Activated CD8-positive, alpha-beta T cell treated with anti-CD3 and anti-CD28 coated beads for 36 hours (primary cell): ENCODE measurements around the gene TCHH. TPM values are rescaled to one million over a fixed set of nuclear protein-coding genes. Genes with fewer than 3 reads are reported as not detected.

Experiments used
- ATAC-seq: fragments of 200-7000 bp; cut with Tn5 transposase; one replicate; pipeline ENCODE4 v1.10.0; 2021; ENCODE audit warnings: mild to moderate bottlenecking, moderate library complexity
- CTCF ChIA-PET: fragments of 350-600 bp; sonication (Branson Sonifier 250); formaldehyde crosslinking; loops from one replicate; lab custom pipeline; 2021; ENCODE audit warnings: antibody characterized with exemption; lab: Charles Lee
- POLR2A ChIA-PET: fragments of 350-600 bp; sonication (Branson Sonifier 250); formaldehyde crosslinking; loops from one replicate; lab custom pipeline; 2021; ENCODE audit warnings: antibody characterized with exemption; lab: Charles Lee
- DNase-seq: peaks from one replicate; pipeline ENCODE4 v3.0.0-alpha.2; 2020
- H3K27ac Mint-ChIP-seq: one replicate; pipeline ENCODE4 v1.8.0; 2021; ENCODE audit warnings: mild to moderate bottlenecking, mixed read lengths
- H3K27me3 Mint-ChIP-seq: one replicate; pipeline ENCODE4 v1.8.0; 2021; ENCODE audit warnings: mixed read lengths
- H3K36me3 Mint-ChIP-seq: one replicate; pipeline ENCODE4 v1.8.0; 2021; ENCODE audit warnings: low read depth, mixed read lengths
- H3K4me1 Mint-ChIP-seq: one replicate; pipeline ENCODE4 v1.8.0; 2021; ENCODE audit warnings: low read depth, mixed read lengths
- H3K4me3 Mint-ChIP-seq: one replicate; pipeline ENCODE4 v1.8.0; 2021; ENCODE audit warnings: mild to moderate bottlenecking, moderate library complexity, mixed read lengths
- H3K9me3 Mint-ChIP-seq: one replicate; pipeline ENCODE4 v1.8.0; 2021; ENCODE audit warnings: mixed read lengths
- intact Hi-C: fragments of 100-400 bp; cut with micrococcal nuclease; formaldehyde crosslinking; loops from one replicate; pipeline ENCODE4 v1.10.0; 2022
- total RNA-seq, 2 experiments: library from RNA; stranded (reverse); gene quantifications; one replicate each; pipeline ENCODE4 v1.2.3, GENCODE V29; 2021
- TF ChIP-seq, protein P1 (sequence below): fragments of 200-600 bp; IDR thresholded peaks from one replicate; pipeline ENCODE4 v1.8.0; 2022; ENCODE audit warnings: antibody characterized with exemption, mild to moderate bottlenecking

Gene TCHH
- not detected for total RNA-seq

DNA sequence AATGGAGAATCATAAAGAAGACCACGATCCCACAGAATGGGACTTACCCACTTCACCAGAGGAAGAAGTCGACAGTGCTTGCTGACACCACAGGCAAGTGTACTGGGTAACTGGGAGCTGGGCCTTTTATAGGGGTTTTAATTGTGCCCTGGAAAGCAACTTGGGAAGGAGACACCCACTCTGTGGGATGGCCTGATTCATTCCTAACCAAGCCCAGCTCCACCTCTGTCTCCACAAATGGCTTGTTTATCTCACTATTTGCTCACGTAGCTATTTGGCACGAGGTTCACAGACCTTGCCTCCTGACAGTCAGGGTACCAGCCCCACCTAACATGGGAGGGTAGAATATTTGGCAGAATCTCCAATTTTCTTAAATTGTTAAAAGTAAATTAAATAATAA, at the start of gene TCHH:
TCHH (minus strand) TSS at position 101 of the 400 bp plus-strand sequence. CDS start 1,364 bp downstream, outside the sequence.
- POLR2A ChIA-PET, result no interaction called here

DNA sequence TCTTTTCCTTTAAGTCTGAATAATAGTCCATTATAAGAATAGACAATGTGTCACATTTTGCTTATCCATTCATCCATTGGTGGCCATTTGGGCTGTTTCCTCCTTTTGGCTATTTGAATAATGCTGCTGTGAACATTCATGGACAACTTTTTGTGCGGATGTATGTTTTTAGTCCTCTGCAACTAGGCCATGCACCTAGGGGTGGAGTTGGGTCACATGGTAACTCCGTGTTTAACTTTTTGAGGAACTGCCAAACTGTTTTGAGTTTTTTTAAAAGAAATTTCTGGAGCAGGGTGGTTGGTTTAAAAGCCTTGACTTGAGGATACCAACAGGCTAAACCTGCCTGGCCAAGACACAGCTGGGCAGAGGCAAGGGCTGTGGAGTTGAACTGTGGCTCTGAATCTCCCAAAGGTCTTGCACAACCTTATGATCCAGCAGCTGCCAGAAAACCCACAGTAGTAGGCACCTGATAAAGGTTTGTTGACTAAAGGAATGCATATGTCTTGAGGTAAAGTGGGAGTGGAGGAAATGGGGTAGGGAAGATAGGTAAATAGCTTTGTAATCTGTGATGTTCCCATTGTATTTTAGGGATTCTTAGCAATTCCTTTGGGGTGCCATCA, 49.4 kb upstream of the TCHH start:
- Mint-ChIP-seq H3K27me3 (peaks cover 2% of the 10 kb centered on the region), H3K9me3 (no peaks in the 10 kb centered on the region), H3K27ac (no peak overlapping the region), H3K36me3 (no peaks in the 10 kb centered on the region), H3K4me3 (no peak overlapping the region), H3K4me1 (peaks cover 8% of the 10 kb centered on the region)
- ATAC-seq (no peak), DNase-seq (no peak)
- intact Hi-C loops, result no loop called here
- TF ChIP-seq, protein P1, sequence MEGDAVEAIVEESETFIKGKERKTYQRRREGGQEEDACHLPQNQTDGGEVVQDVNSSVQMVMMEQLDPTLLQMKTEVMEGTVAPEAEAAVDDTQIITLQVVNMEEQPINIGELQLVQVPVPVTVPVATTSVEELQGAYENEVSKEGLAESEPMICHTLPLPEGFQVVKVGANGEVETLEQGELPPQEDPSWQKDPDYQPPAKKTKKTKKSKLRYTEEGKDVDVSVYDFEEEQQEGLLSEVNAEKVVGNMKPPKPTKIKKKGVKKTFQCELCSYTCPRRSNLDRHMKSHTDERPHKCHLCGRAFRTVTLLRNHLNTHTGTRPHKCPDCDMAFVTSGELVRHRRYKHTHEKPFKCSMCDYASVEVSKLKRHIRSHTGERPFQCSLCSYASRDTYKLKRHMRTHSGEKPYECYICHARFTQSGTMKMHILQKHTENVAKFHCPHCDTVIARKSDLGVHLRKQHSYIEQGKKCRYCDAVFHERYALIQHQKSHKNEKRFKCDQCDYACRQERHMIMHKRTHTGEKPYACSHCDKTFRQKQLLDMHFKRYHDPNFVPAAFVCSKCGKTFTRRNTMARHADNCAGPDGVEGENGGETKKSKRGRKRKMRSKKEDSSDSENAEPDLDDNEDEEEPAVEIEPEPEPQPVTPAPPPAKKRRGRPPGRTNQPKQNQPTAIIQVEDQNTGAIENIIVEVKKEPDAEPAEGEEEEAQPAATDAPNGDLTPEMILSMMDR, result no peak
- POLR2A ChIA-PET, result no interaction called here
- CTCF ChIA-PET, result interaction anchor here (1.2 to 1.3 kb wide), 2 partner anchors 10 to 20 kb away, joined by 3 to 5 read pairs; no protein-coding TSS in a partner anchor

More for the DNA sequence above, at the start of gene TCHH:
- intact Hi-C loops, result no loop called here
- no peak for ATAC-seq
- DNase-seq, result no peak
- Mint-ChIP-seq H3K4me1 (no peaks in the 10 kb centered on the region), H3K9me3 (no peaks in the 10 kb centered on the region), H3K4me3 (no peak within 1 kb of the TSS), H3K36me3 (no peaks in the 10 kb centered on the region), H3K27ac (no peak within 1 kb of the TSS), H3K27me3 (peaks cover 33% of the 10 kb centered on the region)
- TF ChIP-seq, protein P1, result no peak
- CTCF ChIA-PET, result interaction anchor here (0.7 to 8.9 kb wide), 4 partner anchors 10 to 343 kb away, joined by 3 to 82 read pairs (median 4); no protein-coding TSS in a partner anchor

DNA sequence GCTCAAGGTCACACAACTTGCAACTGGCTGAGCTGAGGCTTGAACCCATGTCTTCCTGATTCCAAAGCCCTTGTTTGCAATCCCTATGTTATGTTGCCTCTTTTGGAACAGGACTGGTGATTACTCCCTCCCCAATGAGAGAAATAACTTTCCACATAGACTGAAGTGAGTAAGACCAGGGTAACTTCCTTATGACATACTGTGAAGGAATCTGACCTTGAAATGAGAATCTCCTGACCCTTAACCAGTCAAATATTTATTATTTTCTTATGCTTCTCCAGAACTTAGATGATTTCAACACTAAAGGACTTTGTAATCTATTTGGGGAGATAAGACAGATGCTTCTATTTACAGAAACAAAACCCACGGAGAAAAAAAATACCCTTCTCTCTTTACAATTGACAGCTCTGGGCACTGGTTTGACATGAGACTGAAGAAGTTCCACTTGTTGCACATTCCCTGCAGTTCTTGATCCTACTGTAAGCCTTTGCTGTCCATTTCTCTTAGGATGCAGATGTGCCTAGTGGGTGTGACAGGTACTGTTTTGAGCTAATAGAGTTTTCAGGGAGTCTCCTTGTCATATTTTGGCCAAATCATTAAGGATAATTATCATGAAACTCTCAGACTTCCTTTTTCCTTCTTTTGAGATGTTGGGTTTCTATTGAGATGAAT, 47.7 kb upstream of the TCHH start:
- DNase-seq, result no peak
- H3K27me3 Mint-ChIP-seq, result peaks cover 2% of the 10 kb centered on the region
- intact Hi-C loops, result no loop called here
- H3K4me1 Mint-ChIP-seq, result peaks cover 8% of the 10 kb centered on the region
- H3K27ac Mint-ChIP-seq, result no peak overlapping the region
- no peak for ATAC-seq
- TF ChIP-seq, protein P1, result no peak
- POLR2A ChIA-PET, result no interaction called here
- CTCF ChIA-PET, result interaction anchor here (0.8 to 1.3 kb wide), 7 partner anchors 13 to 296 kb away, joined by 3 to 5 read pairs (median 3); no protein-coding TSS in a partner anchor
- no peaks in the 10 kb centered on the region for H3K9me3 Mint-ChIP-seq
- no peaks in the 10 kb centered on the region for H3K36me3 Mint-ChIP-seq
- no peak overlapping the region for H3K4me3 Mint-ChIP-seq

- DNase-seq (no peak), ATAC-seq (no peak)
- Mint-ChIP-seq H3K27me3 (peaks cover 2% of the 10 kb centered on the region), H3K9me3 (no peaks in the 10 kb centered on the region), H3K4me3 (no peak overlapping the region), H3K27ac (no peak overlapping the region), H3K36me3 (no peaks in the 10 kb centered on the region), H3K4me1 (peaks cover 3% of the 10 kb centered on the region)
- CTCF ChIA-PET, result no interaction called here
- POLR2A ChIA-PET, result no interaction called here
- intact Hi-C loops, result no loop called here
- TF ChIP-seq, protein P1, result no peak
These were observed 45.3 kb upstream of the TCHH start for GRCh38 chr1:152160576-152160975.

DNA sequence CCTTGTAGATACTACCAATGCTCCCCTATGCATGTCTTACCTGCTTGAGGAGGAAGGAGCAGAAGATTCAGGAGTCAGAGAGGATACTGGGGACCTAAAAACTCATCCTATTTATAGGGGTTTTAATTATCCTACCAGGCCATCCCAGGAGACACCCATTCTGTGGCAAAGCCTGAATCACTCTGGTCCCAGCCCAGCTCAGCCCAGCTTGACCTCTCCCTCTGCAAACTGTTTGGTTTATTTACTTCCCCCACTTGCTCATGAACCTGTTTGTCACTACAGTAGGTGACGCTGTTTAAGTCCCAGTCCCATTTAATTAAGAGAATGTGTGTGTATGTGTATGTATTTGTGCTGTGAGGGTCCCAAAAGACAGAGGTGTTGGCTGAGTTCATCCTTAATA, 43.9 kb upstream of the TCHH start, which contains the start of gene RPTN:
RPTN (minus strand) TSS at position 85 of the 400 bp plus-strand sequence. CDS start 1,339 bp downstream, outside the sequence.
- no peaks in the 10 kb centered on the region for H3K4me1 Mint-ChIP-seq
- no peak for DNase-seq
- POLR2A ChIA-PET, result no interaction called here
- no peak for ATAC-seq
- no peaks in the 10 kb centered on the region for H3K27me3 Mint-ChIP-seq
- H3K36me3 Mint-ChIP-seq, result no peaks in the 10 kb centered on the region
- no peaks in the 10 kb centered on the region for H3K9me3 Mint-ChIP-seq
- no peak within 1 kb of the TSS for H3K4me3 Mint-ChIP-seq
- intact Hi-C loops, result no loop called here
- TF ChIP-seq, protein P1, result no peak
- CTCF ChIA-PET, result no interaction called here
- H3K27ac Mint-ChIP-seq, result no peak within 1 kb of the TSS
